Osteoblast (primary cell): ENCODE results near the gene IFT25. TPM values are rescaled to one million over a fixed set of nuclear protein-coding genes. Genes with fewer than 3 reads are reported as not detected.
"Not testable (repeated sequence)": the region's sequence is repeated elsewhere in the genome, so short reads cannot be mapped to it uniquely, and the experiment has no call there.

Experiments
- DNase-seq: peaks from one replicate; pipeline ENCODE4 v3.0.0; 2011; ENCODE audit warnings: low spot score, mixed read lengths; ENCODE audit not compliant: insufficient read length; ENCODE audit errors: missing footprints
- H2AFZ ChIP-seq: 2 replicates; pipeline ENCODE4 v1.6.0; 2011; ENCODE audit warnings: mild to moderate bottlenecking, low read length
- H3K27ac ChIP-seq: 2 replicates; pipeline ENCODE4 v1.5.1; 2011; ENCODE audit warnings: mild to moderate bottlenecking, low read depth, low read length, moderate library complexity
- H3K27me3 ChIP-seq: 2 replicates; pipeline ENCODE4 v1.6.0; 2012; ENCODE audit warnings: mild to moderate bottlenecking, control low read depth, inconsistent platforms, low read length, moderate library complexity; ENCODE audit not compliant: insufficient read depth
- H3K36me3 ChIP-seq: 2 replicates; pipeline ENCODE4 v1.5.1; 2011; ENCODE audit warnings: mild to moderate bottlenecking, low read length, control low read depth, moderate library complexity; ENCODE audit not compliant: insufficient read depth
- H3K4me1 ChIP-seq: 2 replicates; pipeline ENCODE4 v1.5.1; 2011; ENCODE audit warnings: mild to moderate bottlenecking, low read length, control low read depth, moderate library complexity; ENCODE audit not compliant: insufficient read depth
- H3K4me2 ChIP-seq: 2 replicates; pipeline ENCODE4 v1.6.0; 2011; ENCODE audit warnings: mild to moderate bottlenecking, low read length; ENCODE audit not compliant: insufficient read depth
- H3K4me3 ChIP-seq: fragments of 200-600 bp; sonication (generic); 3 replicates; pipeline ENCODE4 v1.5.1; 2012; ENCODE audit warnings: mild to moderate bottlenecking, low read length, inconsistent platforms; ENCODE audit not compliant: insufficient read depth
- H3K79me2 ChIP-seq: 2 replicates; pipeline ENCODE4 v1.6.0; 2012; ENCODE audit warnings: mild to moderate bottlenecking, low read length, control low read depth, inconsistent platforms; ENCODE audit not compliant: insufficient read depth
- H3K9me3 ChIP-seq: 2 replicates; pipeline ENCODE4 v1.5.1; 2011; ENCODE audit warnings: low read depth, low read length, control low read depth
- H4K20me1 ChIP-seq: 2 replicates; pipeline ENCODE4 v1.6.0; 2012; ENCODE audit warnings: mild to moderate bottlenecking, low read length, control low read depth; ENCODE audit not compliant: insufficient read depth
- CTCF ChIP-seq: IDR thresholded peaks from 2 replicates; pipeline ENCODE4 v1.5.1; 2011; ENCODE audit warnings: mild to moderate bottlenecking, low read depth, low read length, moderate library complexity; ENCODE audit errors: extremely low read depth
- total RNA-seq: library from RNA; depleted of rRNA; stranded (reverse); fragments of >200 nt; gene quantifications from 2 replicates; pipeline ENCODE4 v1.2.3, GENCODE V29; 2012

The IFT25 gene
- 21.7 and 22.7 TPM in 2 replicates for total RNA-seq

GRCh38 chr1:53945433-53946251 is at the start of gene IFT25:
TSS of gene IFT25 (minus strand) at chr1:53945699. CDS start at chr1:53940082, 5,617 bp downstream.
- peak within 1 kb of the TSS; percentile 89 for H2AFZ ChIP-seq

DNA sequence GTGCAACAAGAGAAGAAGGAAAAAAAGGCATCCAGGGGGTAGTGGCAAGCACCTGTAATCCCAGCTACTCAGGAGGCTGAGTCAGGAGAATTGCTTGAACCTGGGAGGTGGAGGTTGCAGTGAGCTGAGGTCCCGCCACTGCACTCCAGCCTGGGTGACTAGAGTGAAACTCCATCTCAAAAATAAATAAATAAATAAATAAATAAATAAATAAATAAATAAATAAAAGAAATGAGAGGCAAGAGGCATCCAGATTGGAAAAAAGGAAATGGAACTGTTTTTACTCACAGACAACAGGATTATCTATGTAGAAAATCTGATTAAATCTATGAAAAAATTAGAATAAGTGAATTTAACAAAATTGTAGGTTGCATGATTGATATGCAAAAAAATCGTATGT is 49.0 kb upstream of the IFT25 start:
- not testable (repeated sequence) for H2AFZ ChIP-seq, H3K9me3 ChIP-seq

More at GRCh38 chr1:53945433-53946251, at the start of gene IFT25:
- H4K20me1 ChIP-seq, result peaks cover 11% of the 10 kb centered on the region
- H3K4me2 ChIP-seq, result peak within 1 kb of the TSS; percentile 90
- no peaks in the 10 kb centered on the region for H3K36me3 ChIP-seq
- H3K4me3 ChIP-seq, result peak within 1 kb of the TSS; percentile 88
- peaks cover 76% of the 10 kb centered on the region for H3K79me2 ChIP-seq
- DNase-seq, result peak; percentile 99
- H3K27me3 ChIP-seq, result no peaks in the 10 kb centered on the region
- peaks cover 19% of the 10 kb centered on the region for H3K4me1 ChIP-seq
- no peaks in the 10 kb centered on the region for H3K9me3 ChIP-seq
- peak within 1 kb of the TSS; percentile 87 for H3K27ac ChIP-seq
- TF ChIP-seq CTCF, result no peak

DNA sequence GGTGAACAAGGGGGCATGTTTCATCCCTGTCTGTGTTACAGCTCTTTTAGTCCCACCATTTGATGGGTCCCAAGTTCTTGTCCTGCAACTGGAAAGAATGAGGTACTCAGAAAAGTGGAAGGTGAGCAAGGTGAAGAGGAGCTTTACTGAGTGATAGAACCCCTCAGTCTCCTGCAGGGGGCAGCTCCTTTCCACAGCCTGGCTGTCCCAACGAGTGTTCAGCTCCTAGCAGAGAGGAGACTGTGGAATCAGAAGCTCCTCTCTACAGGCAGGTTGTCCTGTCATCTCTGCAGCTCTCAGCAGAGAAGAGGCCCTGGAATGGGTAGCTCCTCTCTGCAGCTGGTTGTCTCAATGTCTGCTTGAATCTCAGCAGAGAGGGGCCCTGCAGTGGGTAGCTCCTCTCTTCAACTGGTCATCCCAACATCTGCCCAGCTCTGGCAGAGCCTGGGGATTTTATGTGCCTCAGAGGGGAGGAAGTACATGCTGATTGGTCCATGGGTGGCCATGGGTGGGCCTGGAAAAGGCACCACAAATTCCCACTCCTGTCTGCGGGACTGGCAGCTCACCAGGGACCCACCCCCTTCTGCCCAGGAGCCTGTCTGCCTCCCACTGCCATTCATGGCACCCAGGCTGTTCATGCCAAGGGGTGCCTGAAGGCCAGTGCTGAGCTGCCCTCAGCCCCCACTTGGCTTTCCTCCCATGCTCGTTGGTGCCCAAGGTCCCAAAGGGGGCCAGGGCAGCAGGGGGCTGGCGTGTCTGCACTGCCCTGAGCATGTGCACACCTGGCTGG is 46.8 kb upstream of the IFT25 start:
- Histone ChIP-seq H3K9me3 (no peaks in the 10 kb centered on the region), H3K4me1 (no peaks in the 10 kb centered on the region), H2AFZ (no peak overlapping the region), H3K36me3 (no peaks in the 10 kb centered on the region), H4K20me1 (no peaks in the 10 kb centered on the region), H3K27me3 (no peaks in the 10 kb centered on the region), H3K27ac (no peak overlapping the region), H3K79me2 (no peaks in the 10 kb centered on the region), H3K4me3 (no peak overlapping the region), H3K4me2 (no peak overlapping the region)
- TF ChIP-seq CTCF, result peak; percentile 34
- DNase-seq, result no peak

More for the DNA sequence above, 49.0 kb upstream of the IFT25 start:
- H3K27ac ChIP-seq, DNase-seq, H3K27me3 ChIP-seq, H3K79me2 ChIP-seq, H3K4me3 ChIP-seq, H4K20me1 ChIP-seq, H3K4me2 ChIP-seq, H3K4me1 ChIP-seq, H3K36me3 ChIP-seq: not testable (repeated sequence)

DNA sequence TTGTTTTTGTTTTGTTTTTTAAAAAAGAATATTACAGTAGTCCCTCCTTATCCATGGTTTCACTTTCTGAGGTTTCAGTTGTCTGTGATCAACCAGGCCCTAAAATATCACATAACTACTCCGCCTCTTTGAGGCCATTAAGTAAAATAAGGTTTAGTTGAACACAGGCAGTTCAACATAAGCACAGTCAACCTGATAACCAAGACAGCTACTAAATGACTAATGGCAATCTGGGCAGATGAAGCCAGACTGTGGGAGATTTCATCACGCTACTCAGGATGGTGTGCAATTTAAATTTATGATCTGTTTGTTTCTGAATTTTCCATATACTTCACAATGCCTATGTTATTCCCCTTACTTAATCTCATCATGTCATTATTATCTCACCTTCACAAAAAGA is 42.4 kb upstream of the IFT25 start:
- TF ChIP-seq CTCF, result no peak
- H3K9me3 ChIP-seq, result no peaks in the 10 kb centered on the region
- no peaks in the 10 kb centered on the region for H3K79me2 ChIP-seq
- H3K27ac ChIP-seq, result no peak overlapping the region
- no peaks in the 10 kb centered on the region for H3K27me3 ChIP-seq
- no peak overlapping the region for H3K4me2 ChIP-seq
- no peak overlapping the region for H2AFZ ChIP-seq
- no peak for DNase-seq
- H3K36me3 ChIP-seq, result no peaks in the 10 kb centered on the region
- H4K20me1 ChIP-seq, result no peaks in the 10 kb centered on the region
- H3K4me1 ChIP-seq, result no peaks in the 10 kb centered on the region
- no peak overlapping the region for H3K4me3 ChIP-seq
